DOHH2 (cell line): Measurements from ENCODE around the gene ANKRD28.

Experiments
- H3F3A ChIP-seq: fragments of 200-600 bp; sonication (generic), shearing (Covaris generic); 2 replicates; pipeline ENCODE4 v1.6.0; 2016; ENCODE audit warnings: antibody characterized with exemption, mild to moderate bottlenecking; ENCODE audit not compliant: control insufficient read depth, insufficient read depth
- H3K27ac ChIP-seq: fragments of 200-600 bp; sonication (generic); 2 replicates; pipeline ENCODE4 v1.5.1; 2014; ENCODE audit warnings: low read depth, mild to moderate bottlenecking, low read length, moderate library complexity
- H3K27me3 ChIP-seq: fragments of 200-600 bp; sonication (generic); 2 replicates; pipeline ENCODE4 v1.6.1; 2014; ENCODE audit warnings: mild to moderate bottlenecking, low read length, mixed read lengths; ENCODE audit not compliant: control insufficient read depth
- H3K36me3 ChIP-seq: fragments of 200-600 bp; sonication (generic); 2 replicates; pipeline ENCODE4 v1.6.1; 2014; ENCODE audit warnings: mild to moderate bottlenecking, low read length, moderate library complexity, mixed read lengths; ENCODE audit not compliant: control insufficient read depth
- H3K4me1 ChIP-seq: fragments of 200-600 bp; sonication (generic); 2 replicates; pipeline ENCODE4 v1.6.1; 2014; ENCODE audit warnings: mild to moderate bottlenecking, low read length, mixed read lengths; ENCODE audit not compliant: control insufficient read depth
- H3K4me2 ChIP-seq: fragments of 200-600 bp; sonication (generic); 2 replicates; pipeline ENCODE4 v1.6.0; 2014; ENCODE audit warnings: mild to moderate bottlenecking, low read length, moderate library complexity
- H3K4me3 ChIP-seq: fragments of 200-600 bp; sonication (generic); 2 replicates; pipeline ENCODE4 v1.5.1; 2014; ENCODE audit warnings: mild to moderate bottlenecking, low read length, mixed read lengths
- H3K79me2 ChIP-seq: fragments of 200-600 bp; sonication (generic); 2 replicates; pipeline ENCODE4 v1.6.1; 2014; ENCODE audit warnings: mild to moderate bottlenecking, low read length, mixed read lengths; ENCODE audit not compliant: control insufficient read depth
- H3K9me2 ChIP-seq: fragments of 200-600 bp; sonication (generic); replicated peaks from 2 replicates; pipeline ENCODE4 v1.6.1; 2014; ENCODE audit warnings: mild to moderate bottlenecking, low read length, mixed read lengths; ENCODE audit not compliant: control insufficient read depth
- H3K9me3 ChIP-seq: fragments of 200-600 bp; sonication (generic); 2 replicates; pipeline ENCODE4 v1.6.1; 2014; ENCODE audit warnings: antibody characterized with exemption, low read length, mixed read lengths; ENCODE audit not compliant: control insufficient read depth, insufficient read depth
- H4K20me1 ChIP-seq: fragments of 200-600 bp; sonication (generic); 2 replicates; pipeline ENCODE4 v1.6.0; 2014; ENCODE audit warnings: low read depth, mild to moderate bottlenecking, antibody characterized with exemption, low read length, moderate library complexity; ENCODE audit not compliant: control insufficient read depth, insufficient read depth
- CTCF ChIP-seq: fragments of 200-600 bp; sonication (generic); IDR thresholded peaks from one replicate; pipeline ENCODE4 v1.5.1; 2014; ENCODE audit warnings: antibody characterized with exemption, mild to moderate bottlenecking, low read depth, low read length; ENCODE audit not compliant: poor library complexity, severe bottlenecking
- EZH2phosphoT487 ChIP-seq: fragments of 200-600 bp; sonication (generic); IDR thresholded peaks from 2 replicates; pipeline ENCODE4 v1.6.1; 2017; ENCODE audit warnings: borderline replicate concordance, mild to moderate bottlenecking, antibody characterized with exemption, low read length, moderate library complexity, mixed read lengths

Gene ANKRD28

GRCh38 chr3:15731024-15731423 is 66.8 kb downstream of the ANKRD28 start:
- Histone ChIP-seq H3K4me2 (no peak overlapping the region), H3K36me3 (peaks cover 51% of the 10 kb centered on the region), H3K4me1 (no peaks in the 10 kb centered on the region), H3K79me2 (no peaks in the 10 kb centered on the region), H3K4me3 (no peak overlapping the region), H3K27ac (no peak overlapping the region), H4K20me1 (no peaks in the 10 kb centered on the region), H3K9me3 (no peaks in the 10 kb centered on the region), H3F3A (no peaks in the 10 kb centered on the region), H3K9me2 (no peaks in the 10 kb centered on the region), H3K27me3 (no peaks in the 10 kb centered on the region)
- TF ChIP-seq EZH2phosphoT487 (no peak), CTCF (no peak)

GRCh38 chr3:15728766-15729165 is 69.0 kb downstream of the ANKRD28 start:
- Histone ChIP-seq H3K4me1 (no peaks in the 10 kb centered on the region), H3F3A (no peaks in the 10 kb centered on the region), H3K36me3 (peaks cover 46% of the 10 kb centered on the region), H3K27me3 (no peaks in the 10 kb centered on the region), H3K4me3 (no peak overlapping the region), H3K9me2 (no peaks in the 10 kb centered on the region), H3K9me3 (no peaks in the 10 kb centered on the region), H3K79me2 (no peaks in the 10 kb centered on the region), H4K20me1 (no peaks in the 10 kb centered on the region), H3K4me2 (no peak overlapping the region), H3K27ac (no peak overlapping the region)
- no peak for TF ChIP-seq EZH2phosphoT487
- TF ChIP-seq CTCF: no peak

GRCh38 chr3:15726881-15727280 is 70.9 kb downstream of the ANKRD28 start:
- Histone ChIP-seq H3K27ac (no peak overlapping the region), H3K79me2 (no peaks in the 10 kb centered on the region), H3K36me3 (peaks cover 55% of the 10 kb centered on the region), H4K20me1 (no peaks in the 10 kb centered on the region), H3K9me3 (no peaks in the 10 kb centered on the region), H3F3A (no peaks in the 10 kb centered on the region), H3K4me3 (no peak overlapping the region), H3K4me1 (no peaks in the 10 kb centered on the region), H3K9me2 (no peaks in the 10 kb centered on the region), H3K27me3 (no peaks in the 10 kb centered on the region), H3K4me2 (no peak overlapping the region)
- TF ChIP-seq EZH2phosphoT487 (no peak), CTCF (no peak)

GRCh38 chr3:15726043-15726442 is 71.7 kb downstream of the ANKRD28 start:
- Histone ChIP-seq H3K27ac (no peak overlapping the region), H4K20me1 (no peaks in the 10 kb centered on the region), H3K4me2 (no peak overlapping the region), H3K27me3 (no peaks in the 10 kb centered on the region), H3K9me3 (no peaks in the 10 kb centered on the region), H3K4me1 (no peaks in the 10 kb centered on the region), H3K4me3 (no peak overlapping the region), H3K9me2 (no peaks in the 10 kb centered on the region), H3K79me2 (no peaks in the 10 kb centered on the region), H3K36me3 (peaks cover 56% of the 10 kb centered on the region), H3F3A (no peaks in the 10 kb centered on the region)
- no peak for TF ChIP-seq CTCF
- no peak for TF ChIP-seq EZH2phosphoT487
